Measurements from ENCODE around the gene CITED2.
A peak's percentile ranks its signal among the peaks of the same experiment; 100 is the strongest.

CITED2 gene

DNA sequence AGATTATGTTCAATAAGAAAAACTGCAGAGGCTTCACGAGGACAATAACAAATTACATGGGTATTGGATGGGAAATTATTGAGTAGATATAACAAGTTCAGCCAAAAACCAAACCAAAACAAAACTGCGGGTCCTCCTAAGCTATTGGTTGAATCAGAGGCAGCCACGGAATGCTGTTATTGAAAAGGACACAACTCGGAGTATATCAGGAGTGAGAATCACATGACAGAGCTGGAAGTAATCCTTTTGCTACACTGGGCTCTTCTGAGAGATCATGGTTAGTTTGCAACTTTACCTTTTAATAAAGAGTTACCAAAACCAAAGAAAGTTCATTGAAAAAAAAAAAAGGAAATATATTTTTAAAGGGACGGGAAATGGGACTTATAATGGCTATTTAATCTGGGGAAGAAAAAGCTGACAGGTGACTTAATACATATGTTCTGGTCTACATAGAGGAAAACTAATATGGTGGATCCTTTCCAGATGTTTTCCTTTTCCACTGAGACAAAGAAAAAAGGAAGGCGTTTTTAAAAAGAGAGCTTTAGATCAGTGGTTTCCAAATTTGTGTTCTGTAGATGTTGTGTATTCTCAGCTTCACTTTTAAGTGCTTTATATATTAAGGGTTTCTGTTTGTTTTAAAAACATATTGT is 6.9 kb upstream of the CITED2 start:
- DNase-seq, result no peak

DNA sequence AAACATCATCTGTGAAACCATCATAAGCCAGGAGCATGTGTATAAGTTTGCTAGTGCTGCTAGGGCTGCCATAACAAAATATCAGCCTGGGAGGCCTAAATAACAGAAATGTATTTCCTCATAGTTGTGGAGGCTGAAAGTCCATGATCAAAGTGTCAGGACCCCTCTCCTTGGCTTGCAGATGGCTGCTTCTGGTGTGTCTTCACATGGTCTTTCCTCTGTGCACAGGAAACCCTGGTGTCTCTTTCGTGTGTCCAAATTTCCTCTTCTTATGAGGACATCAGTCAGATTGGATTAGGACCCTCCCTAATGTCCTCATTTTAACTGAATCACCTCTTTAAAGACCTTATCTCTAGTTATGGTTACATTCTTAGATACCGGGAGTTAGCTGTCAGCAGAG is 6.2 kb upstream of the CITED2 start:
- DNase-seq, result no peak

DNA sequence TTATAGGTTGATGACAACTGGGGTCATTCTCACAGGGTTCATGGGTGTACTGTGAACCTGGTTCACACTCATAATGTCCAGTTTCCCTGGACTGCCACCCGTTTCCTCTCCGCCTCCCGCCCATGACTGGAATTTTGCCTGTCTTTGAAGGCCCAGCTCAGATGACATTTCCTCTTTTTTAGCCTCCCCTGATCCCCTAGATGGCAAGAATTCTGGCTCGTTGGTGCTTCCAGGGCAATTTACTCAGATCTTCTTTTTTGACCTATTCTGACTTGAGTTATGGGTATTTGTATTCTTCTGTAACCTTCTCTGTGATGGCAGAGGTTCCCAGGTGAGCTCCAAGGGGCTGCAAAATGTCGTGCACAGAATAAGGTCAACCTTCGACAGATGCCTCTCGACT is 5.7 kb upstream of the CITED2 start:
- DNase-seq, result no peak

DNA sequence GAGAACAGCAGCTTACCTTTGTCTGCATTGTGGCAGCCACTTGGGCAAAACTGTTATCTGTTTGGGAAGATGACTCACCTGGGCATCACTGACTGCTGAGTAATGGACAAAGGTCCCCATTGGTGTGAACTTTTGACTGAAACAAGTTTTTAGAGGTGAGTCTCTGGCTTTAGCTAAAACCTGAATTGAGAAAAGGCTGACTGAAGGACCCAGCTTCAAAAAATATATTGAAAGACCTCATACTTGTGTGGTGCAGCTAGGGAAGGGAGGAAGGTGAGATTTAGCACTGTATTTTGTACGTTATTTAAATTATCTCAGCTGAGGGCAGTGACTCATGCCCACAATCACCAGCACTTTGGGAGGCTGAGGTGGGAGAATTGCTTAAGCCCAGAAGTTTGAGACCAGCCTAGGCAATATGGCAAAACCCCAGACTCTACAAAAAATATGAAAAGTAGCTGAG is 4.5 kb upstream of the CITED2 start:
- no peak for DNase-seq

DNA sequence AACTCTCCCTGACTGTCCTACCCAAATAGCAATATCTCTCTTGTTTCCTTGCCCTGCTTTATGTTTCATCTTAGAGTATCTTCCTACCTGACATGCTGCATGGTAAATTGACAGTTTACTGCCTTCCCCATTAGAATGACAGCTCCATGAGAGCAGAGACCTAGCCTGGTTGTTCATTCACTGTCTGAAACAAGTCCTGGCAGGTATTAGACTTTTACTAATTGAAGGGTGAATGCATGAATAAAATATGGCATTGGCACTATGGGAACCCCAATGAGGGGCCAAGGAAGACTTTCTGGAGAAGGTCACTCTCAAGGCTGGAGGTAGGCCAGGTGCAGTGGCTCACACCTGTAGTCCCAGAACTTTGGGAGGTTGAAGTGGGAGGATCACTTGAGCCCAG is 3.8 kb upstream of the CITED2 start:
- no peak for DNase-seq

DNA sequence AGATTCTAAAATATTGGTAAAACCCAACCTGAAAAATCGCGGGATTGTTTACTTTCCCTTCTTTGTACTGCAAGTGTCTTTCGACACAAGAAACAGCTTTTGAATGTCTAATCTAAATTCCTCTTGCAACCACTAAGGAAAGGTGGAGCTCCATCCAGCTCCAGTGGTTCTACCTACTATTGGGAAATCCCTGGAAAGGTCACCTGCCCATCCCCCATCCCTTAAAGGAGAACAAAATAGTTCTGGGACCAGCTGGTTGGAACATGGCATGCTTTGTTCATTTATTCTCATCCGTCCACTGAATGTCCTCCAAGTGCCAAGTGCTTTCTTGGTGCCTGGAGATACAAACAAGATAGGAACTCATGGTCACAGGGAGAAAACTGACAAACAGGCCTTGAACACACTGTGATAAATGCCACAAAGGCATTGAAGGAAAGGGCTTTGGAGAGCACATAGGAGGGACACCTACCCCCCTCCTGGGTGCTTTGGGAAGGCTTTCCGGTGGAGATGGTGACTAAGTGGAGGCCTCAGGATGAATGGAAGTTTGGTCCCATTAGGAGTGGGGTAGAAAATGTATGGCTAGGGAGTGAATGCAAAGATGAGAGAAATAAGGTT is 2.3 kb upstream of the CITED2 start:
- DNase-seq, result no peak

DNA sequence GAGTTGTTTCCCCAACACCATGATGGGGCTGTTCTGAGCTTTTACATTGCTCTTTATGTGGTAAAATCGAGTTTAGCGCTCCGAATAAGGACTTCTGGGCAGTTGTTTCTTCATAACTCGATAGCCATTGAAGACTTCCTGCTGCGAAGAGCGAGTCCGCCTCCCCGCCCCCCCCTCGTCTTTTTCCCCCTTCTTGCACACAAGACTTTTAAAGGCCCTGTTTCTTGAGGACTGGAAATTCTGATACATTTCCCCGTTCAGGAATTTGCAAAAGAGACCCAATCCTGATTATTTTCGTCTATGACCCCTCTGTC is 1.5 kb upstream of the CITED2 start:
- DNase-seq, result no peak

DNA sequence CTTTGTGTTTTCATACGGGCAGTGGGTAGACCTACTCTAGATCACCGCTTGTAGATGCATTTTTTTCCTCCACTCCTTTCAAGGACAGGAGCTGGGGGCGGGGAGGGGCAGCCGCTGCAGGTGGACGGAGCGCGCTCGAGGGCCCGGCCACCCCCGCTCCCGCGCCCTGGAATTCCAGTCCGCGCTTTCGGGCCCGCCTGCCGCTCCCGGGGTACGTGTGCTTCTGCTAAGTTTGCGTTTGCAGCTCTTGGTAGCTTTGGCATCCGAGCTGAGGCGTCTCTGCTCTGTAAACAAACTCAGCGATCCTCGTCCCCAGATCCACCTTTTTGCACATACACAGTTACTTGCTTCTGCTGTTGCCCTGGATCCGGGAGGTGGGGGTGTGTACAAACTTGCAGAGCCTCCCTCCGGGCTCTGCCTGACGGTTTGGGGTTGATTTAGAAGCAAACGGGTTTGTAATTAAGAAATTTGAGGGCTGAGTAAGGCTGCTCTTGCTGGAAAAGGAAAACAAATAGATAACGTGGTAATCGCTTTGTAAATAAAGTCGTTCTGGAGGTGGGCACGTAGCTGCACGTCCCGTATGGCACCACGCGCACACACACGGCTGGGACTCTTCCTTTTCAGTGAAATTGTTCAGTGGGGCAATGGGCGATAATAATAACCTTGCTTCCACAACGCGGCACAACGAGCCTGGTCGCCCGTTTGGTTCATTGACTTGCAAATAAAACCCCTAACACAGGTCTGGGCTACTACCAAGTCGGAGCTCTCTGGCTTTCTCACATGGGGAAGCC is 973 bp upstream of the CITED2 start:
- peak; percentile 99 for DNase-seq

DNA sequence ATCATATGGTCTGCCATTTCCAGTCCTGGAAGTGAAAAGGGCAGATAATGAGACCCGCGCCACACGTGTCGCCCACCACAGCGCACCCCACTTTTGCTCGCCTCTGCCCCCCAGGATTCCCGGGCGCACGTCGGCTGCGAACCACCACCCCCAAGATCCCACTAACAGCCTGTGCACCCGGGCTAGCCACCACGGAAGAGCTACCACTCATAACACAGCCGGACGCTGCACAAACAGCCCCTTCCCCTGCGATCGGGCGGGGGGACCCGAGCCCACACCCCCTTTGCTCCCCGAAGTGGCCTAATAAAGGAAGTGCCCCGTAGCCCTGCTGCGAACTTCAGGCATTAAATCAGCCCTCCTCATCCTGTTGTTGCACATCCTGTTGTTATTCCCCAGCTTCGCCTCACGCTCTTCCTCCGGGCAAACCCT is 506 bp downstream of the CITED2 start:
- no peak for DNase-seq

DNA sequence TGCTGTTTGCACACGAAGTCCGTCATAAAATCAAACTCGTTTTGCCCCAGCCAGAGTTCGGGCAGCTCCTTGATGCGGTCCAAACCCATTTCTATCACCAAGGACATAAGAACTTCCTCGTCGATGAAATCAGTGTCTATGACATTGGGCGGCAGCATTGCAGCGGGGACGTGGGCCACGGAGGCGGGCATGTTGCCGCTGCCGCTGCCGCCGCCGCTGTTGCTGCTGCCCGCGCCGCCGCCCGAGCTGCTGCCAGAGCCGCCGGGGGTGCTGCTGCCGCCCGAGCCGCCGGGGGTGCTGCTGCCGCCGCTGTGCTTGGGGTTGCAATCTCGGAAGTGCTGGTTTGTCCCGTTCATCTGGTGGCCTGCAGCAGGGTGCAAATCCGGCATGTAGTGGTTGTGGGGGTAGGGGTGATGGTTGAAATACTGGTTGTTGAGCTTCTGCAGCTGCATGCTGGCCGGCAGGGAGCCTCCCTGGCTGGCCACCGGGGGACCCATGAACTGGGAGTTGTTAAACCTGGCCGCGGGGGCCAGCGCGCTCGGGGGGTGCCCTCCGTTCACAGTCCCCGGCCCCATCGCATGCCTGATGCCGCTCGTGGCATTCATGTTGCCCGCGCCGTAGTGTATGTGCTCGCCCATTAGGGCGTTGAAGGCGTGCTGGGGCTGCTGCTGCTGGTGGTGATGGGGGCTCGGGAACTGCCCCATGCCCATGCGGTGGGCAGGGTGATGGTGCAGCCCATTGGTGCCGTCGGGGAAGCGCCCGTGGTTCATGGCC is 1.1 kb downstream of the CITED2 start:
- peak; percentile 51 for DNase-seq

DNA sequence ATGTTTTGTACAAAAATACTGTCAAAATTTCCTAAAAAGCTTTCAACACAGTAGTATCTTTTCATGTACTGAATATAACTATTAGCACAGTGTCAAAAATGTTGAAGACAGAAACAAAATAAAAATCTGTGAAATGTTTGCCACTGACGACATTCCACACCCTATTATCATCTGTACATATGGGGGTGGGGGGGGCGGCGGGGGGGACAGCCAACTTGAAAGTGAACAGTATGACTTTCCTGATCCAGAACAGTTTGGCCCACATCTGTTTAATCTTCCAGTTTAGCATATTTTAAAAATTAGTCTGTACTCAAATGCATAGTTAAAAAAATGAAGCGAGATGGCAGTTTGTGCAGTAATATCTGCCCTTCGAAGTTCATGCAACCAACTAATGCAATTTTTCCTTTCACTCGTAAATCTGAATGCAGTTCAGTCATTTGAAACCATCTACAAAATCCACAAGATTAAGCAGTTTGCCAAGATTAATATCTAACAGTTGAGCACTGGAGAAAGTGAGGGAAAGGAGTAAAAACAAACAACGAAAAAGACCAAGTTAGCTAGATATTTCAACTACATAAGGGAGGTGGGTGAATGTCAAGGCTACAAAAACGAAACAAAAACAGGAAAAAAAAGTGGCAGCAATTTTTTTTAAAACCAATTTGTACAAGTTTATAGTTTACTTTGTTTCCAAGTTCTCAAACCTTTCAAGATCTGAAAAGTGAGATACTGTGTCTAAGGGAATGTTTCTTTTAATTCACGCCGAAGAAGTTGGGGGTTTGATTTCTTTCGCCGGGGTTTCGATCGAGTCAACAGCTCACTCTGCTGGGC is 1.9 kb downstream of the CITED2 start:
- DNase-seq, result peak; percentile 28

DNA sequence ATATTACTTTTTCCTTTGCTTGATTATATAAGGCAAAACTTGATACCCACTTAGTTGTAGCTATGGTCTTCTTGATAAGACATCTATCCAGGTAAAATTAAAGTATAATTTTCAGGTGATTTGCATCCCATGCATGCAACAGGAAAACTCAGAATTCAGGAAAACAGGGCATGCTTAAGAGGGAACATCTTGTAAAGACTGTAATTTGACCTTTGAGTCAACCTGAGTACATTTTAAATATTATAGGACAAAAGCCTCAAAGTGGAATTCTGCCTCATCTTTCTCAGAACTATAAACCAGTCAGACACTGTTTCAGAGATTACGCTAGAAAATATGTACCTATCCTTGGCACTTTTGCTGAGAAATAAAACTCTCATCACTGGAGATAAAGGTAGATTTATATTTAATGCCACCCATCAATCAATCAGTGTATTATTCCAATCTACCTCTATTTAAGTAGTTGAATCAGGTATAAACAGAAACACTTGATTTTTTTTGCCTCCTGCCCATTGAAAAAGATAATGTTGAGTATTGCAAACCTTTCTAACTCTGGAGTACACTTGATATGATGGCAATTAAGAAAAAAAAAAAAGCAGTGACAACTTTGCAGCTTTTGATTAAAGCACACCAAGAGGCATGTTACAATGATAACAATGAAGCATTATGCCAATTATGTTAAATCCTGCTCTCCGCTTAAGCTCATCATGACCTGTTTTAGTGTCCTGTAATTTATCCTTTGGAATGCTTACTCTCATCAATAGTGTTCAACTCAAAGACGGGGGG is 2.8 kb downstream of the CITED2 start:
- peak; percentile 34 for DNase-seq

DNA sequence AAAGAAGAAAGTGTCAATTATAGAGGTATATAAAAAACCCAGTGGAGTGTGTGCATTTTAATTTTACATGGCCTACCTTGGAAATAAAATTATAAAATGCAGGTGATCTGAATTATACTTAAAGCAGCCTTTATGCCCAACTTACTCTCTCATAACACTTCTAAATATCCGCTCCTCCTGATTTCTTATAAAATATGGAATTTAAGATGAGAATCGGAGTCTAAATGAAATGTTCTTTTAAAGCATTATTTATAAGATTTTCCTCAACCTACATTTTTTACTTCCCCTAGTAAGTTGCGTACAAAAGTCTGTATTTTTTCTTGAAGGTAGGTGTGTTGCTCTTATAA is 3.5 kb downstream of the CITED2 start:
- no peak for DNase-seq

DNA sequence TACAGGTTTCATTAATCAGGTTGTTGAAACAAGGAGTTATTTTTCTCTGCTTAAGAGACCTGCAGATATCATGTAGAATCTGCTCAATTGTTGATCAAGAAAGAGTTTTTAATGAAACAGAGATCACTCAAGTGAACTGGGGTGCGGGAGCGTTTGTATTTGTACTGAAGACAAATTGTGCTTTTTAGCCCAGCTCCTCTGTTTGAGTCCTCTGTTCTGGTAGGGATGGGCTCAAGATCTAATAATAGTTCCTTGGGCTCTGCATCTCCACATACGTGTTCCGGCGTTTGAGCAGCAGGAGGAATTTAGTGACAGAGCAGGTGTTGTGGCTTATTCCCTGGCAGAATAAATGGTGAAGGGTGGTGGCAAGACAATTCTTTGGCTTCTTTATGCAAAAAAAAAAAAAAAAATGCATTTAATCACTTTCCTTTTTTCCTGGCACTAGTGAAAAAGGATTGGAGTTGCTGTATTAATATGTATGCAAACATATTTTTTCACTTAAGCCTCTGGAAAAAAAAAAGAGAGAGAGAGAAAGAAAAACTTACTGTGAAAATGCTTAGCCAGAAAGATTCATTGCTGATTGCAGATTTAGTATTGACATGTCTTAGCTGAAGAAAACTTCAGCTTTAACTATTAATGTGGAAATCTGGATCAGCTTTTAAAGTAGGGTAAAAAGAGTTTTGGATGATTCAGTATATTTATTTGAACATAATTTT is 4.0 kb downstream of the CITED2 start:
- peak; percentile 91 for DNase-seq

DNA sequence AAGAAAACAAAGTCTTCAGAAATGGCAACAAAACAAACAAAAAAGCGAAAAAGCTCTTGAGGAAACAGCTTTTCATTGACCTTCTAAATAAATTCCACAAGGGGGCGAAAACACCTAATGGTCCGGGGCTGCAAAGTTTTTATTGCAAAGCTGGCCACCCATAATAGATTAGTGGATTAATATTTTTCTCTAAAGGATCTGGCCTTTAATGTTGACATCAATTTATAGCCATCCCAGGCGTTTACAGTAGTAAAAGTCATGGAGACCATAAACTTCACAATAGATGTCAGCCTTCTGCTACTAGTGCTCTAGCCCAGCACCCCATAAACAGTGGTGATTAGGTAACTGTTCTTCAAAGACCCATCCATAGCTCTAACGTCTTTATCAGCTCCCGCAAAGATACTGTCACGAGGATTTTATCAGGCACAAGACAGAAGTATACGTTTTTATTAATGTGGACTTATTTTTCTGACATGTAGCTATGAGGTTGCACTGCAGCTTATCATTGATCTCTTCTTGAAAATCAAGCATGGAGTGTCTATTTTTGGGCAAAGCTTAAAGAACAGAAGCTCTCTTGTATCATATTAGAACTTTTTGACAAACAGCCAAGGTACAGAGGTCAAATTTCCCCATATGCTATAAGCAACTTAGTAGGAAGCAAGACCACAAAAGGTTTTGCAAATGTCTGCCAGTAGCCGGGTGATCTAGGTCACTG is 4.7 kb downstream of the CITED2 start:
- peak; percentile 91 for DNase-seq

DNA sequence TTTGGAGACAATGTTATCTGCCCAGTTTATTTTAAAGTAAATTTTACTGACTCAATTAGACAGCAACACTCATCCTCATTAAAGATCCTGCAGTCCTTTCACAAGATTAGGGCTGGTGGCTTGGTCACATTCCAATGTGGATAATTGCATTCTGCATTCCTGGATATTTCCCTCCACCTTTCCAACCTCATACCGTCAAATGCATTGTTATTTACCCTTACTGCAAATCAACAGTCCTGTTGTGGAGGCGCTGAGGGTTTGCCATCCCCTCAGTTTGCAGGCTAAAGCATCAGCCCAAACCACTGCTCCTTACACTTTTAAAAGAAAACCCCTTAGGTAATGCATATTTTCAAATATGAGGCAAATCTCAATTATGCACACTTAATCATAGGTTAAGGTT is 5.4 kb downstream of the CITED2 start:
- DNase-seq, result no peak

DNA sequence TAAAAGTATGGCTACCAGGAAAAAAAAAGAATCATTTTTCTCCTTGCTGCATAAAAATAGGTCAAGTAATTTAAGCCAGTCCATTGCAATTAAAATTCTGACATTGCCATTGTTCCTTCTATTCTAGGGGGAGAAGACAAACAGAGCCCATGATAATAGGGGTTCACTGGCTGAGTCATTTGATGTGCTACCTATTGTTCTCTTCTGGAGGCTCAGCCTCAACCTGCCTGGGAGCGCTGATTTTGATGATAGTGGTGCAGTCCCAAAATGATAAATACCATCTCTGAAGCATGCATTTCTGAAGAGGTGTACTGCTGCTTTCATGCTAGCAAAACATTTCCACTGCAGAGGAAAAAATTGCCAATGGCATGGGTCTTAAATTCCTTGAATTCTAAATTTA is 5.8 kb downstream of the CITED2 start:
- DNase-seq, result no peak

DNA sequence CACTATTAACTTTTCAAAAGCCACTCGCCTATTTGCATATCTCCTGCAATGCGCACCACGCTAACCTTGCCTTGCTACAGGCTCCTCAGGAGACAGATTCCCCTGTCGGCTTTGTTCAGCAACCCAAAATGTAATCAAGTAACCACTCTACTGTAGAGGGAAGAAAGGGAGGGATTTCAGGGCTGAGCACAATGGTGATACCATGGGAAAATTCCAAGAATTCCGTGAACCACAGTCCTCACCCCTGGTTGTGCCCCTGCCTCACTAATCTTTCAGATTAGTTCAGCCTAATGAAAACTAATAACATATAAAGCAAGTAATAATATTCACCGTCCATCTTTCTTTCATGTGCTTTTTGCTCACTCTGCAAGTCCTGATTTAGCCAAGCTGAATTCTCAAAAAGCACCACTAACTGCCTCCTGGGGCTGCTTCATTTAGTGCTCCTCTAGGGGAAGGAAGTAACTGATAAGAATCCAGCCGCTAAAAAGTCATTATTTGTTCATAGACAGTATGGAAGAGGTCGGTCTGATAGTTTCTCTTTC is 6.6 kb downstream of the CITED2 start:
- no peak for DNase-seq

DNA sequence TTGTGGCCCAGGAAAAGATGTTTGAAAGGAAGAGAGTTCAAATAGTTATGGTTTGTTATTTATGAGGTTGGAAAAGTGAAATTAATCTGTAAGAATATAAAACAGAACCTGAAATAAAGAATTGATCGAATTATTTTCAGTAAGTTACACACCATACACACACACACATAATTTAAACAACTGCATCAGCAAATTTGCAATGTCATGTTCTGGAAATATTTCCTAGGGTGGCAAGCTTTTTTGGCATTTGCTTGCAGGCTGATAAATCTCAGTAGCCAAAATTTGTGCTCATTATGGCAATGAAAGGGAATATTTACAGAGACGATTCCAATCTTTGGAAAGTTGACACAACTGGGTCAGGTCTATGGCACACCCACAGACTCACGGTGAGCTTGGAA is 9.5 kb downstream of the CITED2 start:
- DNase-seq, result no peak

DNA sequence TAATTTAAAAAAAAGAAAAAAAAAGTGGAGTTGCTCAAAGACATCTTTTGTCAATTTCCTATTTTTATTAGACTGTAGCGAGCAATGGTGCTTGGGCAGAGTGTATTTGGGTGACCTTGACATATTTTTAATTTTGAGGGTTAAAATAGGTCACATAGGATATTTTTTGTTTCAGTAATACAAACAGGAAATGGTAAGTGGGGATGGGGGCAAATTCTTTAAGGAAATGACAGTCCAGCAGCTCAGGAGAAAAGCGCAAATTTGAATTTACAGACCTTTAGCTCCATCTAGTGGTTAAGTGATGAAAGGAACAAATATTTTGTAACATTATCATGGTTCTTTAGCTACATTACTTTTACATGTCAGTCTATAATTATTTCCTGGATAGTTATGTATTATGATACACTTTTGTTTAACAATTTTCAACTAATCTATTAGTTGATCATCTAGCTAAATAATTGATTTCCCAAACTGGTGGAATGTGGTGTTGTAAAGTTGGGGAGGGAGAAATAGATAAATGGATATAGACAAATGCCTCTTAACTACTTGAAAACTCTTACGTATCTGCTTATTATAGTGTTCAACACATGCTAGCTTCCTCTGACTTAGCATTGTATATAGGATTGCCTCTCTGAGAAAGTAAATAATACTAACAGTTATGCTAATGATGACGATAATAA is 10.0 kb downstream of the CITED2 start:
- peak; percentile 84 for DNase-seq
